HG03460 (cell line): ENCODE results near the gene ICOSLG.
"Not testable (repeated sequence)": the region's sequence is repeated elsewhere in the genome, so short reads cannot be mapped to it uniquely, and the experiment has no call there.

Experiments used
- ATAC-seq: cut with Tn5 transposase; IDR thresholded peaks from one replicate; pipeline ENCODE4 v1.9.1; 2021; ENCODE audit not compliant: unreplicated experiment

Gene ICOSLG

DNA sequence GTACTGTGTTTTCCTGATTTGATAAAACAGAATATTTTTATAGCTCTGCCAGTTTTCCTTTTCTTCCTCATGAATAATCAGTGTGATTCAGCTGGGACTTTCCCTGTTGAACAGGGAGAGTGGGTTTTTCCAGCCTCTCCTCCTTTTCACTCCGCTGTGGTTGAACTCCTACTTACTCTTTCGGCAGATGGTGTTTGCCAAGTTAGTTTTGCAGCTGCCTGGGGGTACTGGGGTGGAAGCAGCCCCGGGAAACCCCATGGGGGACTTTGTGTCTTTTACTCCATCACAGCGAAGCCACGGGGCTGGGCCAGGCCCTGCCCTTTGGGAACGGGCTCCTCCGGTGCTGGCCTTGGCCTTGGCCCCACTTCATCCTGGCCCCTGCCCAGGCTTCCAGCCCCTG lies 55.9 kb downstream of the ICOSLG start:
- not testable (repeated sequence) for ATAC-seq

GRCh38 chr21:44182202-44182601 lies 58.5 kb downstream of the ICOSLG start:
- not testable (repeated sequence) for ATAC-seq

DNA sequence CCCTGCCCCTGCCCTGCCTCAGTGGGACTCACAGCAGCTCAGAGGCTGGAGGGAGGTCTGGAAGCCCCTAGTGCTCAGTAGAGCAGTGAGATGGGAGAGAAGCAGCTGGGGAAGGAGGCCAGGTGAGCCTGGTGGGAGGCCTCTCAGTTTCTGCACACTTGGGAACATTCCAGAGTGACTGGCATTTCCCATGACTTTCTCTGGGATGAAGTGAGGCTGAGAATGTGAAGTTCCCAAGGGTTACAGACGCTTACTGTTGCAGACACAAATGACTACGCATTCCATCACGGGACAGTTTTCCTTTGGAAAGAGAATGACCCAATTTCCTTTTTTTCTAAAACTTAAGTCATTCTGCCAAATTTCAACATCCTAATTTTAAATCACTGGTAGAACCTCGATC lies 59.2 kb downstream of the ICOSLG start:
- not testable (repeated sequence) for ATAC-seq

DNA sequence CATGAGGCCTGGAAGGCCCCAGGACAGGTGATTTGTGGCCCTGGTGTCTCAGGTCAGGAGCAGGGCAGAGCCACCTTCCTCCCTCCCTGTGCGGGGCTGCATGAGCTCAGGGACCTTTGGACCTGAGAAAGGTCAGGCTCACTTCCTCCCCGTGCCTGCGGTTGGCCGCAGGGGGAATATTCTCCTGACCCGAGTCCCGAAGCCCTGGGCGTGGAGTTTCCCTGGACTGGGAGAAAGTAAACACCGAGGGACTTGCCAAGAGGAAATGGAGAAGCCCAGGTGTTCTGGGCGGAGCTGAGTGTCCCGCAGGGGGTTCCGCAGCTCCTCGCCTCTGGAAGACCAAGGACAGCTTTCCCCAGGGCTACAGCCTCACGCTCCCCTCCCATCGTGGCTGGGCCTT lies 64.6 kb downstream of the ICOSLG start:
- not testable (repeated sequence) for ATAC-seq

DNA sequence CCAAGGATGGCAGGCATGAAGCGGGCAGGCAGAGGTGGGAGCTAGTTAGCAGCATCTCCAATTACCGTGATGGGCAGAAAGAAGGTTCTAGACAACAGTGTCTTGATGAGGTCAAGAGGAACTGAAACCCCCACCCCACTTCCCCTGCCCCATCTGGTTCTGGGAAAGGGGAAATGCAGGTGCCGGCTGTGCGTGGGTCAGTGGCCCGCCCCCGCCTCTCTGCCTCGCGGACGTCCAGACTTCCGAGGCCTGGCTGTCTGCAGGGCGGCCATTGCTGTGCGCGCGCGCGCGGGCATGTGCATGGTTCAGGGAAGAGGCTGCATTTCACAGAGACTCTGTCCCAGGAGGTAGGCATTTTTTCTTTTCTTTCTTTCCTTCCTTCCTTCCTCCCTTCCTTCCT lies 65.6 kb downstream of the ICOSLG start:
- not testable (repeated sequence) for ATAC-seq
